GM18517 (cell line): ENCODE data around the gene COG6.

Experiments
- ATAC-seq: cut with Tn5 transposase; IDR thresholded peaks from one replicate; pipeline ENCODE4 v1.9.1; 2021; ENCODE audit warnings: mild to moderate bottlenecking, moderate library complexity; ENCODE audit not compliant: unreplicated experiment

Gene COG6

DNA sequence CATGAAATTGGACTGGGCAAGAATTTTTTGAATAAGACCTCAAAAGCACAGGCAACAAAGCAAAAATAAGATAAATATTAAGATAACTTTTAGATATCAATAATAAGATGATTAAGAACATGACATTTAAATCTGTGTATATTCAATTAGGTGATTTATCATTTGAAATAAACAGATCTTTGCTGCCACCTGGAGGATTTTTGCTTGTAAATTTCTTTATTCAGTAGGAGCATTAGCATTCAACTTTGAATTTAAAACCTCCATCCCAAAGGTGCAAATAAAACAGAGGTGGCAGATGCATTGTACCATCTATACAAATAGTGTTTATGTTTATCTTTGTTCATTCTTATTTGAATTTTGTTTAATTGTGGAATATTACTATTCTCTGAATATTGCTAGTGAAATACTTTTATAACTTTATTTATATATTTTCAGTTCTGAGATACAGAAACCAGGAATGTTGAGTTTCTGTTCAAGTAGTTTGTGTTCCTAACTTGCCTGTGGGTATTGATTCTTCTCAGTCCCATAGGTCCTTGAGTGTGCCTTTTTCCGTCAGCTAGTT is 20.9 kb downstream of the COG6 start:
- no peak for ATAC-seq

DNA sequence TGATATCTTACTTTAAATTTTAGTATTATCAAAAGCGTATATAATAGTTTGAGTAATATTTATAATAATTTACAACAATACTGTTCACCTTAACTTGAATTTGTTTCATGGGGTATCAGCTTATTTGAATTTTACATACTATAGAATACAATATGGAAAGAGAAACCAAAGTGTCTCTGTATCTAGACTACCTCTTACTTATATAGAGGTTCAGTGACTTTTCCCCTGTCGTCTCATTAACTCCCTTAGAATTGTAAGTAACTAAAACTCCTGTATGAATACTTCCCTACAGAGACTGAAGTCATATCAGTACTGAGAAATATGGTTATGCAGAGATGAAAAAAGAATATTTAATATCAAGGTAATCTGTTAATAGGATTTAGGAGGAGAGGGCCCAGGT is 26.8 kb downstream of the COG6 start:
- ATAC-seq, result peak; percentile 36

DNA sequence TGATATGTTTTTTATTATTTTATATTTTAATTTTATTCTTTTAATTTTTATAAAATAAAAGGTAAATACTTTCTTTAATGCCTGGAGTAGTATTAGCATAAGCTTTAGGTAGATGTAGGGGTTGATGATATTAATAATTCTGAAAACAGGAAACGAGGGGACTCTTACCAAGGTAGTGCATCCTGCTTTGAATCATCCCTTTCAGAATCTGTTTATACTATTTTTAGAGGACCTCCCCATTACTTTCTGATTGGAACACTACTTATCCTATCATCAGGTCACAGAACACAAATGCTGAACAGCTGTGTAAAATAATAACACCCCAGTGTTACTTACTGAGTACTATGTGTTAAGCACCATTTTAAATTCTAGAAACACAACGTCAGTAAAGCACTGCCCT is 27.3 kb downstream of the COG6 start:
- ATAC-seq, result peak; percentile 58

DNA sequence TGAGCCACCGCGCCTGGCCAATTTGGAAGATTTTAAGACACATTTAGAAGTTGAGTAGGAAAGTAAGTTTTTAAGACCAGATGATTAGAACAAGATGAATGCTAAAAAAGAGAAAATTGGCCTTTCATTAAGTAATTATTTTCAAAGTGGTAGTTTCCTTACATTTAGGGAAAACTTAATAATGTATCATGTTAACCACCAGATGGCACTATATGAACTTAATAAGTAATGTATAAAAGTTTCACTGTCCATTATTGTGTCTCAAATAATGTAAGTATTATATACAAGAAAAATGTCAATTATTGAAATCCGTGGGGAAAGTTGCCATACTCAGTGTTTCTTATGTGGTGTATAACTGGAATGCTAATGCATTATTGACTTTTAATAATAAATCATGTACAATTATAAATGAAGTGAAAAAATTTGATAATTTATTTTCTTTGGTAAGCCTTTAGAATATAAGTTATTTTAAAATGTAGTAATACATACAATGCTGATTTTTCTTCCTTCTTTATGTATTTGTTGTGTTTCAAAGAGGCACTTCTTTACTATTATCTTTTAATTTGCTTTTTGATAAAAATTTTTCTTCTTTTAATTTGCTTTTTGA is 29.2 kb downstream of the COG6 start:
- no peak for ATAC-seq

DNA sequence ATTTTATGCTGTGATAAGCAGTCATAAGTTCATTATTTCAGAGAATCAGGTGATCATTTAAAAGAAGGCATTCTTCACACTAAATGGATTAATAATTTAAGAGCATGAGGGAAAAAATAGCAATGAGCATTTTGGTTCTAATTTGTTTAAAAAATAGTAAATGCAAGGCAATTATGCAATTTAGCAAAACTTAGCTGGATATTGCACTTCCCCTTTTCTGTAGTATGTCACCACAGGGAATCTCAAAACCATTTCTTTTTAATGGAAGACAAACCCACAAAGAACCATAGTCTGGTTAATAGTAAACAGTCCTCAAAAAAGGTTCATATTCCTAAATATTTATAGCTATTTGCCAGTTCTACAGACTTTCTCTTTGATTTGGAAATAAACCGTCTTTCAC is 30.2 kb downstream of the COG6 start:
- ATAC-seq, result no peak

DNA sequence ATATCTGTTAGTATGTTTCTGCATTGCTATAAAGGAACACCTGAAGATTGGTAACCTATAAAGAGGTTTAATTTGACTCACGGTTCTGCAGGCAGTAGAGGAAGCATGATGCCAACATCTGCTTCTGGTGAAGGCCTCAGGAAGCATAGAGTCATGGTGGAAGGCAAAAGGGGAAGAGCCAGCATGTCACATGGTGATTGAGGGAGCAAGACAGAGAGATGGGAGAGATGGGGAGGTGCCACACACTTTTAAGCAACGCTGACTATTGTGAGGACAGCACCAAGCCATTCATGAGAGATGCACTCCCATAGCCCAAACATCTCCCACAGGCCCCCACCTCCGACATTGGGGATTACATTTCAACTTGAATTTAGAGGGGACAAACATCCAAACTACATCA is 32.8 kb downstream of the COG6 start:
- ATAC-seq, result no peak

DNA sequence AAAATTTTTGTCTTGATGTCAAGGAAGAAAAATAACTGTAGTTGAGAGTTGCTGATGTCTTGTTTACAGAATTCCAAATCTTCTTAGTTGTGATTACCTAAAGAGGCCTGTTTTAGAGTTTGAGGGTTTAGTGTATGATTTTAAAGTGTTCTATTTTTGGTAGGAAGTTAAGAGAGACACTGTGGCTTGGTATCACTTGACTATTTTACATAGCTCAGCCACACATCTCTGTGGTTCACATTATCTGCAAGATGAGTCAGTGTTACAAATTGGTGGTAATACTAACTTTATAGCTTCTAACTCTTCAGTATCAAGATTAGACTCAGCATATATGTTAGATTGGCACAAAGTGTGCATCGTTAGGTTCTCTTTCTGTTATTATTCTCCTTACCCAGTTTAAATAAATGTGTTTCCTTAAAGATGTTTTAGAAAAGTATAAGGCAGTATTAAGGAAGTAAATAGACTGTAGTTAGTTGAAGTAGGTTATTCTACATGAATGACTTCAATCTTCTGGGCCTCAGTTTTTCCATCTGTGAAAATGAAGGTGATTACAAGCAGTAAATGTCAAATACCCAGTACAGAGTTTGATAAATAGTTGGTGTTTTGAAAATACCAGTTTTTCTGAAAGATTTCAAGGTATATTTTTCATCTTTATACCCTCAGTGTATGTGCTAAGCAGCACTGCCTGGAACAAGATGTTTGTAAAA is 33.4 kb downstream of the COG6 start:
- peak; percentile 76 for ATAC-seq

DNA sequence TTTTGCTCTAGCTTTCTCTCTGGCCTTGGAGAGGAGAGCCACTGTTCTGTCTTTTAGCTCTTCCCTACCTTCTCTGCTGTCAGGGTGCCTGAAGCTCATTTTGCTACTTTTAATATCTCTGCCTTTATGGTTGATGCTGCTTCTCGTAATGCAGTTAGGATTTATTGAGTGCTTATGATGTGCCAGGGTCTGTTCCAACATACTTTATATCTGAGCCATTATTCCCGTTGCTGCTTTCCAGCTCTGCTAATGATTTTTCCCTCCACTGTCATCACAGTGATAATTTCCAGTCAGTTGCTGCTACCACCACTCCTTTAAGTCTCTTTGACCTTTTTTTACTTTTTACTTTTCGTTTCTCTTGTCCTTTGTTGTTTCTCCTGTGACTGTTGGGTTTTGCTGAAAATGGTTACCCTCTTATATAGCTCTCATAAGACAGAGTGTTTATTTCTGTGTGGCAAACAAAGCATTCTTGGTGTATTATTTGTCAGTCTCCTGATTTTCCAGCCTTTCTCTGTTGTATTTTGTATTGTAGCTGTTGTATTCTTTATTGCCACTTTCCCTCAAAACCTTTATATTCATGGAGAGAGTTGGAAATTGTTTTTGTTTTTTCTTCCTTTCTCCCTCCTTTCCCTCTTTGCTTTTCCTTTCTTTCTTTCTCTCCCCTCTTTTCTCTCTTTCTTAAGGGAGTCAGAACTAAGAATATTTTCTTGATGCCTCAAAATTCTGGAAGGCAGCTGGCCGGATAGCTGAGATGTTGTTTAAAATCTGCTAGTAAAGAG is 37.4 kb downstream of the COG6 start:
- ATAC-seq, result no peak

DNA sequence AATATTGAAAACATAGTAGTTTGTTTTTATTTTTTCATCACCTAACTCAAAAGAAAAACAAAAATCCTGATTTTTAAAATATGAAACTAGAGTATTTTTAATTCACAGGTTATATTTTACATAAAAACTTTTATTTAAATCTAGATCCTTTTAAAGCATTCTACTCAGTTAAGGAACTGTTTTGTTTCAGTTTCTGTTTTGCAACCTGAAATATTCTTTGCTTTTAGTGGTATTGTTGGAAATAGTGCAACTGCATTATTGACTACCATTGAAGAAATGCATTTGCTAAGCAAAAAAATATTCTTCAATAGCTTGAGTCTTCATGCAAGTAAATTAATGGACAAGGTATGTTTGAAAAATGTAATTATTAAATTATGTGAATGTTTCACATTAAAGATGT is 43.8 kb downstream of the COG6 start:
- ATAC-seq, result no peak

DNA sequence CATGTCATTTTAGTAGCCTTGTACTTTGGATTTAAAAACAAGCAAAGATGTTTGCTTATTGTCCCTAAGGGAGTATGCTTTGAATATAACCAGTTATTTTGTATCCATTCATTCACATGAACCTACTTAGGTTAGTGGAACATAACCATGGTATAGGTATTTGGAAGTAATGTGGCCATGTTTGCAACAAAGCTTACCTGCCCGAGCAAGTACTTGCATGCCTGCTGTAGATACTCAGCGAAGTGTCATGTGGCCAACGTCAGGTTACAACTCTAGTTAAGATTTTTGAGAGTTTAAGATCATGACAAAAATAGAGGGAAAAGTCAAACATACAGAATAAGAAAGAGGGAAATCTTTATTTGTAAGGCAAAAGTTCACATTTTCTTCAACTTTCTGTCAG is 57.2 kb downstream of the COG6 start:
- ATAC-seq, result no peak

DNA sequence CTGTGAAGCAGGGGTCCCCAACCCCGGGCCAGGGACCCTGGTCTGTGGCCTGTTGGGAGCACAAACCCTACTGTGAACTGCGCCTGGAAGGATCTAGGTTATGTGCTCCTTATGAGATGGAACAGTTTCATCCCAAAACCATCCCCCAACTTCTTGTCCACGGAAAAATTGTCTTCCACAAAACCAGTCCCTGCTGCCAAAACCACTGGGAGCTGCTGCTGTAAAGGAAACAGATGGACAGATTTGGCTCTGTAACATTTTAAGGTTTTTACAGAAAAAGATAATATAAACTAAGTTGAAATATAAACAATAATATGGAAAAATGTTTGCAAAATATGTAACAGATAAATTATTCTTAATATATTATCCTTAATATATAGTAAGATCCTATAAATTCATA is 73.7 kb downstream of the COG6 start:
- no peak for ATAC-seq

DNA sequence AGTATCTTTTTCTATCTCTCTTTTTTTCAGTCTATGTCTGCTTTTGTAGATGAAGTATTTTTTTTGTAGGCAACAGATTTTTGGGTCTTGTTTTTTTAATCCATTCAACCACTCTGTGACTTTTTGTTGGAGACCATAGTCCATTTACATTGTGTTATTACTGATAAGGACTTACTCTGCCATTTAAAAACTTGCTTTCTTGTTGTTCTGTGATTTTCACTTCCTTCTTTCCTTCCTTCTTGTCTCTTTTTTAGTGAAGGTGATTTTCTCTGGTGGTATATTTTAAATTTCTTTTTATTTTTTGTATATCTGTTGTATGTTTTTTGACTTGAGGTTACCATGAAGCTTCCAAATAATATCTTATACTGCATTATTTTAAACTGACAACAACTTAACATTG is 79.5 kb downstream of the COG6 start:
- ATAC-seq, result no peak

DNA sequence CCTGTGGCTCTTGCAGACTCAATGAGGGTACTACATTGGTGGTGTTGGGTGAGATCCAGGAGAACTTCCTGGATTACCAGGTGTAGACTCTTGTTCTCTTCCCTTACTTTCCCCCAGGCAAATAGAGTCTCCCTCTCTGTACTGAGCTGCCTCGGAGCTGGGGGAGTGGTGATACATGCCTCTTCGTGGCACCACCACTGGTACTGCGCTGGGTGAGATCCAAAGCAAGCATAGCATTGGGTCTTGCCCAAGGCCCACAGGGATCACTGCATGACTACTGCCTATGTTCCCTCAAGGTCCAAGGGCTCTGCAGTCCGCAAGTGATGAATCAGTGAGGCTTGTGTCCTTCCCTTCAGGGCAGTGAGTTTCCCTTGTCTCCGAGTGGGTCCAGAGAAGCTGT is 81.6 kb downstream of the COG6 start:
- no peak for ATAC-seq

DNA sequence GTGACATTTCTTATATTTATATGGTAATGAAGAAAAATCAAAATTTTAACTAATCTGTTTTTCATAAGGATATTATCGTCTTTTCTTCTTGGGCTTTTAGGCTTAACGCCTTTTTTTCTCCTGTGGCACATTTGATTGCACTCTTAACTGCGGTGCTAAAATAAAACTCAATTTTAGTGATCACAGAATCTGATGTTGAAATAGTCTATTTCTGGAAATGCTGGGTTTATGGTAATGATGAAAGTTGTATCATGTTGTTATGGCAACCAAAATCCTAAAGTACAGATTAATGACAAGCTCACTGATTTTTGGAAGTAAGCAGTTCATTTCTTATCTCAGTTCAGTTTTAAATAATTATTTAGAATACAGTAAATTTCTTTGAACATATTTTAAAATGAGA is 85.3 kb downstream of the COG6 start:
- ATAC-seq, result no peak

DNA sequence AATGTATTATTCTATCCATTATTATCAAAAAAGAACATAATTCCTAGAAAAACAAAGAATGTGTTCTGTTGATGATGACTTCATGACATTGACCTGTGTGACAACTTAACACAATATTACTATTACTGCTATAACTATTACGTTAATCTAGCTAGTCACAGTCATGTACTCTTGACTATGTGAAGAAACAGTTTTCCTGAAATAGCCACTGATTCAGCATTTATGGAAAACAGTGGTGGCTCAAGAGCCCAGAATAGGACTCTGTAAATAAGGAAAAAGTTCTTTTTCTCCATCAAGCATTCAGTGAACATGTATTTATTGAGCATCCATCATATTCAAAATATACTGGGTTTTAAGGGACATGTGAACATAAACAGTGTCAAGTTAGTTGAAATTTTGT is 93.5 kb downstream of the COG6 start:
- ATAC-seq, result no peak

DNA sequence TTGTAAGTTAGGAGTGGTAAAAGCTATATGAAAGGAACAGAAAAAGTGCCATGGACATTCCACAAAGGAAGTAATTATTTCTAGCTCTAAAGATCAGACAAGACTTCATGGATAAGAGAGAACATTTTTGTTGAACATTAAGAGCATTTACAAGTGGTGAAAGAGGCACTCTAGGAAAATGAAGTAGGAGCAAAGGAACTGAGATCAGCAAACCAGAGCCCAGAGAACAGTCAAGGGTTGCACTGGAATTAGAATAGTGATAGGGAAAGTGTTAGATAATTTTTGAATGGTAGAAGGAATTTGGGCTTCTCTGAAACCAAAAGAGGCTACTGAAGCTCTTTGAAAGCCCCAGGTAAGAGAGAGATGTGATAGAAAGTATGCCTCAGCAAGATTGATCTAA is 94.1 kb downstream of the COG6 start:
- no peak for ATAC-seq

DNA sequence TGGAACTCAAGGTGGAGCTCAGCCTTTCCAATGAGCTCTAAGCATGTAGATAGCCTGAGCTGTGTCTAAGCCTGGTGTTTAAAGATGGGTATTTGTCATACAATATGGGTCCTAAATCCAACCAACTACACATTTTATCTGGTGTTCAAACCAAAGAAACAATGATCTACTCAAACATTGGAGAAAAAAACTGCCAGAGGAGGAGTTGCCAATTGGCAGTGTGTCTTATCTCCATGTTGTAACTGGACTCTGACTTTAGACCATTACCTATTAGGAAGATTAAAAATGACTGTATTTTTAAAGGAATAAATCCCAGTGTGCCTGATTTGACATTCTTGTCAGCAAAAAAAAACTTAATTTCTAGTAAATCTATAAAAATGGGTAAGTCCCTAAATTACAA is 96.3 kb downstream of the COG6 start:
- ATAC-seq, result no peak

DNA sequence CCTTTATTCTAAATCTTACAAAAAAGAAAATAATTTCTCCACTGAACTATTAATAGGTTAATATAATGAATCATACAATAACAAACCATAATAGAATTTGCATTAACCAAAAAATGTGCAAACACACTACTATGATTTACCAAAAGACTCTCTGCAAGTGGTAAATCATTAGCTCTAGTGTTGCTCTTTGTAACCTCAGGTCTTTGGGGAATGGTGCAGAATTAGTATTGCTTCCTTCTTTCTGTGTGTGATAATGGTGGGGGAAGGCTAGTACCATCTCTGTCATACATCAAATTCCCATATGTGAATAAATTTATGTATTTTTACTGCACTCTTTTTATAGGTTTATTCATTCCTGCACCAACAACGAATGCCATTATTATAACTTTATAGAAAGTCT is 105.1 kb downstream of the COG6 start:
- peak; percentile 93 for ATAC-seq

DNA sequence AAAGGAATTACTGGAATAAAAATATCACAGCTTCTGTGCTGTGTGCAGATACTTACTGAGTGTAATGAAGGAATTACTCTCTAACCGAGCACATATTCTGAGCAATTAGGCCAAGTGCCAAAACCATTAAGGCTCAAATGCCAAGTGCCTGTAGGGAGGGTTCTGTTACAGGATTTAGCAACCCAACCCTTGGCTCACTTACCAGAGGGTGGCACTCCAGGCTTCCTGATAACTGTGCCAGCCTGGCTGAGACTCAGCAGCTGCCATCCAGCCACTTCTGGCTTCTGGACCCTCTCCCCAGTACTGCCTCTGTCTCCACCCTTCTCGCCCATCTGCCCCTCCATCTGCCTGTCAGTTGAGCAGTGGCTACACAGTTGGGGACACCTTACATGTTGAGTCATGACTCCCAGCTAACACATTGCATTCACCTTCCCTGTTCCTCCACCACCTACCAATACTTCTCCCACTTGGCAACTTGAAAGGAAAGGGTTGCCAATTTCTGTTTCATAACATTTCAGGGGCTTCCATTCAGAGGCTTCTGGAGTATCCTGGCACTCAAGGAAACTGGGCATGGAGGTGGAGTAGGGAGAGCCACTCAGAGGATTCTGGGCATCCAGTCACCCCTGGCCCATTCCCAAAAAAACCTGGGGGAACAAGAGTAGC is 110.5 kb downstream of the COG6 start:
- ATAC-seq, result no peak

DNA sequence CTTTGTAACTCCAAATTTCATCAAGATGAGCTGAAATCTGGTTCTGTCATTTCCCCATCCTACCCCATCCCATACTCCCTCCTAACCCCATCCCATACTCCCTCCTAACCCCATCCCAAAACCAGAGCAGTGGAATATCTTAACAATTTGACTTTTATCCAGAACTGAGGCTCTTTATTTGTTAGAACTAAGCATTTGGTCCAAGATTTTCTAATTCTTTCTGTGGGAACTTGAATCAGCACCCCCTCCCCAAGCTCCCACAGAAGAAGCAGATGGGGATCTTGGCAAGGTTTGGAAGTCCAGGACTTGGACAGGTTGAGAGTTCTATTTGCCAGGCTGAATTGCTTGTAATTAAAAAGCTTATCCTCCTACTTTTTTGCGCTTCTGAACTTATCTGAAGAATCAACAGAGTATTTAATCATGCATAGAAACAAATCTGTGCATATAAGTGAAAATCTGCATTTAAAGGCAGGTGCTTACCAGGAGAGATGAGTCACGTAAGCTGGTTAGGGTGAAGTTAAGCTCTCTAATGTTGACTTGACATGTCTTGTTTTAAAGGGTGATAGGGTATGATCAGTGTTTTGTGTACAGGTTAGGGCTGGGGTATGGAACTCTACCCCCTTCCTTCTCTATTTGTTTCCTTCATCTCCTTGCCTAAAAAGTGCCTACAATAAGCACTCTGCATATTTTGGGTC is 111.1 kb downstream of the COG6 start:
- ATAC-seq, result no peak
